D721Med (cell line): ENCODE measurements around the gene AFDN.

Experiments used
- DNase-seq: peaks from one replicate; pipeline ENCODE4 v3.0.0; 2011; ENCODE audit warnings: low spot score; ENCODE audit not compliant: insufficient read length
- FAIRE-seq: peaks from 2 replicates; lab custom pipeline; 2011; peaks lifted over from hg19 to GRCh38; lab: Jason Lieb, UNC
- TF ChIP-seq, protein P1 (sequence below): IDR thresholded peaks from 2 replicates; pipeline ENCODE4 v1.5.1; 2012; ENCODE audit warnings: mild to moderate bottlenecking, control low read depth; ENCODE audit not compliant: insufficient read depth; ENCODE audit errors: missing control alignments

AFDN gene

DNA sequence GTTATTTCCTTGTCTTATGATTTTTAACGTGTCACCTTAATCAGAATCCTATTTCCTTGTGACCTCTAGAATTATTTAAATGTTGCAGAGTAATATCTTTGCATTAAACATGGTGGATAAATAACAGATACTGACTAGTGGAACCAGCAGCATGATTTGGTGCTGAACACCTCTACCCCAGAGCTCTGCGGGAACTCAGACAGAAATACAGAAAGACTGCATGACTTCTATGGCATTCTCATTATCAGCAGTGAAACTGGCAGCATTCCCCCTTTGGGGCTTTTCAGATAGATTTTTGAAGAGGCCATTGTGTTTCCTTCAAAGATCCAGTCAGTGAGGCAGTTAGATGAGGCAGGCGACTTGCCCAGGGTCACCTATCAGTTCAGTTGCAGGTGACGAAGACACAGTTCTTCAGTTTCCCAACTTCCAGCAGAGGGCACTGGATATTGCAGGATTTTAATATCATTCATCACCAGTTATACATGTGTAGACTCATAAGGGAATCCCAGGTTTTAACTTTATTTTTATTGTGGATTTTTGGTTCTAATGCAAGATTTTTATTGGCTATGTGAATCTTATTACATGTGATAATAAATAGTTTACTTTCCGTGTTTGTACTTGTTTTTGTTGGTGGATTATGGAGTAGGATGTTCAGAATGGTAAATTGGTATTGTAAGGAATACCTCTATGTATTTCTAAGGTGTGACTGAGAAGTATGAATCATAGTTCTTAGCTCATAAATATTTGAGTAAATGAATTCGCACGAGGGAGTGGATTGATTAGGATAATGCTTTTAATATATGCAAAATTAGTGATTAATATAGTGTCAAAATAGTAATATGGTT, 81.3 kb downstream of the AFDN start:
- FAIRE-seq (no peak), DNase-seq (no peak)
- TF ChIP-seq, protein P1, sequence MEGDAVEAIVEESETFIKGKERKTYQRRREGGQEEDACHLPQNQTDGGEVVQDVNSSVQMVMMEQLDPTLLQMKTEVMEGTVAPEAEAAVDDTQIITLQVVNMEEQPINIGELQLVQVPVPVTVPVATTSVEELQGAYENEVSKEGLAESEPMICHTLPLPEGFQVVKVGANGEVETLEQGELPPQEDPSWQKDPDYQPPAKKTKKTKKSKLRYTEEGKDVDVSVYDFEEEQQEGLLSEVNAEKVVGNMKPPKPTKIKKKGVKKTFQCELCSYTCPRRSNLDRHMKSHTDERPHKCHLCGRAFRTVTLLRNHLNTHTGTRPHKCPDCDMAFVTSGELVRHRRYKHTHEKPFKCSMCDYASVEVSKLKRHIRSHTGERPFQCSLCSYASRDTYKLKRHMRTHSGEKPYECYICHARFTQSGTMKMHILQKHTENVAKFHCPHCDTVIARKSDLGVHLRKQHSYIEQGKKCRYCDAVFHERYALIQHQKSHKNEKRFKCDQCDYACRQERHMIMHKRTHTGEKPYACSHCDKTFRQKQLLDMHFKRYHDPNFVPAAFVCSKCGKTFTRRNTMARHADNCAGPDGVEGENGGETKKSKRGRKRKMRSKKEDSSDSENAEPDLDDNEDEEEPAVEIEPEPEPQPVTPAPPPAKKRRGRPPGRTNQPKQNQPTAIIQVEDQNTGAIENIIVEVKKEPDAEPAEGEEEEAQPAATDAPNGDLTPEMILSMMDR = peak; percentile 46

DNA sequence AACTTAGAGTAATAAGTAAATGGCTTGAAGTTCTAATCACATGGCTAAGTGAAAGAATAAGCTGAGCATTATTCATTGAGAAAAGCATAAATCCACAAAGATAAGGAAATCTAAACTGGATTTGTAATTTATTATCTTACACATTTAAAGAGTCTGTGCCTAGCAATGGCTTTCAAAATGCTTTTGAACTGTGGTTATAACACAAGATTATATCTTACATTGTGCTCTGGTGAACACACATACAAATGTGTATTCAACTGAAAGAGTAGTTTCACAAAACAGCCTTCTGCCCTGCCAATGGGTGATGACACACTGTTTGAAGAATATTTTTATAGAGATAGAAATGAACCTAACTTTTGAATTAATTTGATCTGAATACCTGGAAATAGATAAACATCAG, 83.3 kb downstream of the AFDN start:
- FAIRE-seq = no peak
- TF ChIP-seq, protein P1 = no peak

DNA sequence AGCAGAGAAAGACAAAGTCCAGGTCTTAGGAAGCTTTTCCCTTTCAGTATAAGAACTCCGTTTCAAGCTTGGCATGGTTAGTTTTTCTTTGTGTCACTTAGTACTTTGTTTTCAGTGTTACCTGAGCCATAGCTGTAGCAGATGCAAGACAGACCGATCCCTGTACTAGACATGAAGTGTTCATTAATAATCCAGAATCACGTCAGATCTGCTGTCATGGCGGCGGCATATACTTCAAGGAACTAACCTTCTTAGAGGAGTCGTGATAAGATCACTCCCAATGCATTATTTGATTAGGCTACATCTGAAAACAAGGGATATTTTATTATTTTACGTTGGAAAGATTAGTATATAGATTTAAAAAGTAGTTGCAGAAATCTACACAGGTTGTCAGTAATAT, 83.9 kb downstream of the AFDN start:
- FAIRE-seq (no peak), DNase-seq (no peak)
- TF ChIP-seq, protein P1 = no peak

More for the DNA sequence above, 83.3 kb downstream of the AFDN start:
- no peak for DNase-seq

DNA sequence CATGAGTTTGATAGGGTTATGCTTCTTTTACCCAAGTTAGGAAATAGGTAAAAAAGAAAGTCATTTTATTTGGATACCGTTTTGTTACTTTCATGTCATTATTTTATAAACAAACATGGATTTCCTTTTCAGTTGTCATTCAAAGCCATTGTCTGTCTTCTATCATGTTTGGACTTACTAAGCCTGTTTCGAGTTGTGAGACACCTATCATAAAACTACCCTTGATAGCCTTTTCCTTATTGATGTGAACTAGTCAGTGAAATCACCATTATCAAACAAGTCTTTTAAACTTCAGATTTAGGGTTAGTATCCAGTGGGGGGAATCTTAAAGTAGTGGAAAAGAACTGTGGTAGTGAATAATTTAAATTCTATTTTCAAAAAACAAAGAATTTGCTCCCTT, 85.8 kb downstream of the AFDN start:
- TF ChIP-seq, protein P1 = no peak
- DNase-seq = no peak
- no peak for FAIRE-seq

DNA sequence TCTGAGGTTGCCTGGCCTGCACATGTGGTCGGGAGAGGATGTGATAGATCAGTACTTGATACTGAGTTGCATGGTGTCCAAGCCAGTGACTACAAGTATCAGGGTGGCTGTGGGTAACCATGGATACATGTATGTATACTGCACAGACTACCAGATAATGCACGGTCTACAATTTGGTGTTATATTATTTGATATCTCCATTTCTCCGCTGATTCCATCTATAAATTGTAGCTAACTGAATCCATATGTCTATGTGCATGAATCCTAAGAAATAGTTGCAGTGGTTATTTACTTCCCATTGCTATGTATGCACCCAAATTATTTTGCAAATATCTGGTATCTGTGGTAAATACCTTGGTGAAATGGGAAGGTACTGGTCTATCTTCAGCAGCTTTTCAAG, 87.0 kb downstream of the AFDN start:
- FAIRE-seq (no peak), DNase-seq (no peak)
- TF ChIP-seq, protein P1 = no peak

DNA sequence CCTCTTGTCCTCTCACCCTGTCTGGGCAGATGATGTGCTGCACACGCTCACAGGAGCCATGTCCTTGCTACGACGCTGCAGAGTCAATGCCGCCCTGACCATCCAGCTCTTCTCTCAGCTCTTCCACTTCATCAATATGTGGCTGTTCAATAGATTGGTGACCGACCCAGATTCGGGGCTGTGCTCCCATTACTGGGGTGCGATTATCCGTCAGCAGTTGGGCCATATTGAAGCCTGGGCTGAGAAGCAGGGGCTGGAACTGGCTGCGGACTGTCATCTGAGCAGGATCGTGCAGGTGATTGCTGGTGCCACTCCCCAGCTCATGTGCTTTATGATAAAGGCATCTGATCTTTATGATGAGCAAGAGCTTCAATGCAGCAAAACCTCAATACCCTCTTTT, 88.4 kb downstream of the AFDN start:
- FAIRE-seq = no peak
- no peak for DNase-seq
- TF ChIP-seq, protein P1 = no peak

DNA sequence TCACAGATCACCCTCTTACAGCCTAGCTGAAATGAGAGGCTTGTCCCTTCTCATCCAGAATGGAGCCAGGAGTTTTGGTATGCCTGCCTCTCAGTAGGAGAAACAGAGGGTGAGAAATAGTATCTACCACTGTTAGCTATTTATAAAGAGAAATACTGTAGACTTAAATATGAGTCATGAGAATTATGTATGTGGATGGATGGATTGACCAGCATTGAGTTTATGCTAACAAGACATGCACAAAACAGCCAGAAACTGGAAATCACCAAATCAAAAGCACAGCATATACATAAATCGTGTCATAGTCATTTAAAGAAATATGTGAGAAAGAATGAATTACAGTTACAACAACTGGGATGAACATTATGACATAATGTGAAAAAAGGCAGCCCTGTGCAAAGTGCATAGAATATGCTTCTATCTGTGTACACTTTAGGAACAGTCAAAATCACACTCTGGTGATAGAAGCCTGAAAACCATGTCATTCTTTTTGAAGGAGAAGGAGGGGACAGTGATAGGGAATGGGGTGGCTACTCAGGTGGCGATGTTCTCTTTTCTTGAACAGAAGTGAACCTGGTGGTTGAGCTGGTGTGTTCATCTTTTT, 90.9 kb downstream of the AFDN start:
- no peak for FAIRE-seq
- TF ChIP-seq, protein P1 = no peak
- DNase-seq = no peak
